Right kidney (tissue), 9 donors: Measurements from ENCODE around the gene LRRTM1.

Source experiments
- DNase-seq: peaks from one replicate; pipeline ENCODE4 v3.0.0-alpha.2; 2016
- long read RNA-seq, 8 donors: transcript quantifications; one replicate each; lab custom pipeline, GENCODE V29; 2026

The LRRTM1 gene
- long read RNA-seq, donor 1, transcript LRRTM1-201 (2 exons, 2,599 nt), result major isoform, 5 of 5 reads
- long read RNA-seq, donor 1, partial matches to known transcripts, result 0 of 5 reads
- long read RNA-seq, donor 1, other reads (novel, unspliced or antisense), result 0 of 5 reads
- long read RNA-seq, donor 2, transcript LRRTM1-201 (2 exons, 2,599 nt), result major isoform, 7 of 8 reads
- long read RNA-seq, donor 2, partial matches to known transcripts, result 0 of 8 reads
- long read RNA-seq, donor 2, other reads (novel, unspliced or antisense), result 0 of 8 reads
- long read RNA-seq, donor 3, partial matches to known transcripts, result 10 of 14 reads
- long read RNA-seq, donor 3, other reads (novel, unspliced or antisense), result 0 of 14 reads
- long read RNA-seq, donor 4, partial matches to known transcripts, result 0 of 2 reads
- long read RNA-seq, donor 4, other reads (novel, unspliced or antisense), result 0 of 2 reads
- long read RNA-seq, donor 5, transcript LRRTM1-201 (2 exons, 2,599 nt), result major isoform, 11 of 11 reads
- long read RNA-seq, donor 5, partial matches to known transcripts, result 0 of 11 reads
- long read RNA-seq, donor 5, other reads (novel, unspliced or antisense), result 0 of 11 reads
- long read RNA-seq, donor 6, transcript LRRTM1-201 (2 exons, 2,599 nt), result major isoform, 10 of 12 reads
- long read RNA-seq, donor 6, partial matches to known transcripts, result 0 of 12 reads
- long read RNA-seq, donor 6, other reads (novel, unspliced or antisense), result 0 of 12 reads
- long read RNA-seq, donor 7, transcript LRRTM1-201 (2 exons, 2,599 nt), result major isoform, 9 of 12 reads
- long read RNA-seq, donor 7, partial matches to known transcripts, result 0 of 12 reads
- long read RNA-seq, donor 7, other reads (novel, unspliced or antisense), result 0 of 12 reads
- long read RNA-seq, donor 8, transcript LRRTM1-201 (2 exons, 2,599 nt), result major isoform, 7 of 7 reads
- long read RNA-seq, donor 8, partial matches to known transcripts, result 0 of 7 reads
- long read RNA-seq, donor 8, other reads (novel, unspliced or antisense), result 0 of 7 reads

DNA sequence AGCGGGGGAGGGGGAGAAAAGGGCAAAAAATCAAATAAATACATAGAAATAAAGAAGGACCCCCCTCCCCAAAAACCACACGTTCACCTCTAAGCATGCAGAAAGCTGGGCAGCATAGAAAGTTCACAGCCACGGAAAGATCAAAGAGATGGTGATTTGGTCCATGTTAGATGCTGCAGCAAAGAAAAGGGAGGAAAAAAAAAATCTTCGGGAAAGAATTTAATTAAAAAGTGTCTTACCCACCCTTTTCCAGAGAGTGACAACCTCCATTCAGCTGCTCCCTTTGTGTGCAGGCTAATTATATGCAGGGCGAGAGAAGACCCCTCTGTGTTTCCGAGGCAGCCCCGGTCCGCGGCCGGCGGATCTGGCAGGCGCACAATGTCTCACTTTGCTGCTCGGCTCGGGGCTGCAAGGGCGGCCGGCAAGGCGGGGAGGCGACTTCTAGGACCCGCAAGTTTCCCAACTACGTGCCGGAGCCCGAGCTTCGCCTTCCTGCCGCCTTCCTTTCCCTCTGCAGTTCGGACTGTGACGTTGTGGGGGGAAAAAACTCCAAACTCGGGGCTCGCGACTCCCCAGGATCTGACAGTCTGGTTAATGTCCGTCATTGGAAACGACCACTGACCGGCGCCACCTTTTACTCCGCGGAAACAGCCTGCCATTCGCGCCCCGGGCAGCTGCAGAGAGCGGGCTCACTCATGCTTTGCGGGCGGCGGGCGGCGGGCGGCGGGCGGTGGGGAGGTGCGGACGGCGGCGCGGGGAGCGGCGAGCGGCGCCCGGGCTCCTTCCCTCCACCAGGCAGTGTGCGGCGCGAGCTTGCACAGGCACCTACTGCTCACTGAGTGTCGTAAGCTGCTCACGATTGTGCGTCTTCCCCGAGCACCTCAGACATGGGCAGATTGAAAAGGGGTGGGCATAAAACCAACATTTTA is at the start of gene LRRTM1:
Gene LRRTM1, minus strand, starts transcription at position 844 of the 929 bp plus-strand sequence. CDS start 933 bp downstream, outside the sequence.
- peak; percentile 85 for DNase-seq

GRCh38 chr2:80351231-80351630 is 46.7 kb upstream of the LRRTM1 start:
- no peak for DNase-seq

GRCh38 chr2:80348953-80349352 is 44.4 kb upstream of the LRRTM1 start:
- DNase-seq, result no peak

DNA sequence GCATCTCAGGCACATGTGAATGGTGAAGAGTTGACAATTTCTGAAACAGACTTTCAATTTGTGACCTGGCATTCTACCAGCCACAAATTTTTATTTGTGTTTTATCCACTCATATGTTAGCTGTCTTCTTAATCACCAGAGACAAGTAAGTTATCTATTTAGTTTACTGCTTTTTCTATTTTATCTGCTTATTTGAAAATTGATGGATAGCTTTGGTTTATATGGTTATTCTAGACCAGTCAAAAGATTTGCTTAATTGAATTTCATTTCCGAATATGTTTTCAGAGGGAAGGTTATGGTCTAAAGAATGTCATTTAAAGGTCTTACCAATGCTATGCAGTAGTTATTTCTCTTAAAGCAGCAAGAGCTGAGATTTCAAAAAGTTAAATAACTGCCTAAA is 43.5 kb upstream of the LRRTM1 start:
- no peak for DNase-seq

- DNase-seq, result no peak
Measured at GRCh38 chr2:80340022-80340421, 35.5 kb upstream of the LRRTM1 start.

- no peak for DNase-seq
Measured at GRCh38 chr2:80338794-80339193, 34.2 kb upstream of the LRRTM1 start.

DNA sequence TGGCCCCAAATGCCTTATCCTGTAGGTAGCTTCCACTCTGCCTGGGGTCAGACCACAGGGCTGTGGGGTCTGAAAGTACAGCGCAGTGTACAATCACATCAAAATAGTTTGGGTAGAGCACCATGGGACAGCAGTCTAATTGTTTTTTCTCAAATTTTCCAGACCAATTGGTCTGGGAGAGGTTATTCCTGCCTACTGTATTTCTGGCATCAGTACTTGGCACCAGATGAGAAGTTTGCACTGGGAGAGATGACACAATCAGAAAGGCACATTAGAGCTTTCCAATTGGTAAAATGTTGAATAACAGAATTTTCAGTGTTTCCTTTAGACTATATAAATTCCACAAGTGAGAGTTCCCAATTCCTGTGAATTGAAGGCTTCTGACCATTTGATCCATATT is 30.9 kb upstream of the LRRTM1 start:
- DNase-seq, result no peak

DNA sequence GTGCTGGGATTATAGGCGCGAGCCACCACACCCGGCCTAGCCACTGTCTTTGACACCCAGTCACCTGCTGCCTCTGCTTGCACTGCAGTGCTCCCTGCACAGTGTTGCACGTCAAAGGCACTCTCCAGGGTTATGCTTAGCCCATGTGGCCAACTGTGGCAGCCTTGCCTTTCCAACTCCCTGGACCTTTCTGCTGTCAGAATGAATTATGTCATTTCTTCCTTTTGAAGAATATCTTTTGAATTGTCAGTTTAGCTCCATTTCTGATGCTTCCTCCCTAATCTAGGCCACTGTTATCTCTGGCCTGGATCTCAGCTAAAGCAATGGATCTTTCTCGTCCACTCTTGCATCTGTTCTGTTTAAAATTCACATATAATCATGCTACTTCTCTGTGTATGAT is 29.3 kb upstream of the LRRTM1 start:
- no peak for DNase-seq

- DNase-seq, result no peak
Measured at GRCh38 chr2:80330527-80331450, 26.2 kb upstream of the LRRTM1 start.

DNA sequence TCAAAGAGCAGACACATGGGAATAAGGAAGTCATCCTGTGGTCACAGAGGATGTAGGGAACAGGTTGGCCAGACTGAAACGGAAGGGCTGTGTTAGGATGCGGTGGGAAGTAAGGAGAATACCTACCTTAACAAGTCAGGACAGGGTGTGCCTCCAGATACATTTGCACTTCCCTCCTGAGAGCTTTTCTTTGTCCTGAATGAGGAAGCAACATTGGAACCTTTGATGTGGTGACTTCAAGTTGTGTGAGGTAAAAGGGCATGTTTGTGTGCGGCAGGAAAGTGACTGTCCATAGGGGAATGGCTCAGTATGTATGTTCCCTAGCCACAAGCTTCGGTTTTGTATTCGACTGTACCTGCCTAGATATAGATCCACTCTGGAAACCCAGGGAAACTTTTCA is 24.9 kb upstream of the LRRTM1 start:
- DNase-seq, result no peak

GRCh38 chr2:80328159-80328571 is 23.6 kb upstream of the LRRTM1 start:
- DNase-seq, result no peak

DNA sequence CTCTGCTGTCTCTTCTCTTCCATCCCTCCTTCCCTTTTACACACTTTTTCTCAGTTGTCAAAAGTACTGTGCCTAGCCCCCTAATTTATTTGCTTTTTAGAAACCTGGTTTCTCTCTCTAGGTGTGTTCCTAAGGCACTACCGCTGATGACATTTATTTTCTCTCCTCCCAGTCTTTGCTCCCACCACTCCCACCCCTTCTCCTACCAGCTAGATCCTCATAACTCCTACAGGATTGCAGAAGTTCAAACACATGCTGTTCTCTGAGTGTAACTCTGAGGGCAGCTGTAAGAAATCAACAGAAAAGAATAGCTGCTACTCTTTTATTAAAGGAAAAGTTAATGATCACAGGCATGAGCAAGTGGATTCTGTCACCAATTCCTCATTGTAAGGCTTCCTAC is 22.3 kb upstream of the LRRTM1 start:
- DNase-seq, result no peak

- peak; percentile 19 for DNase-seq
Measured at GRCh38 chr2:80326214-80326613, 21.7 kb upstream of the LRRTM1 start.

DNA sequence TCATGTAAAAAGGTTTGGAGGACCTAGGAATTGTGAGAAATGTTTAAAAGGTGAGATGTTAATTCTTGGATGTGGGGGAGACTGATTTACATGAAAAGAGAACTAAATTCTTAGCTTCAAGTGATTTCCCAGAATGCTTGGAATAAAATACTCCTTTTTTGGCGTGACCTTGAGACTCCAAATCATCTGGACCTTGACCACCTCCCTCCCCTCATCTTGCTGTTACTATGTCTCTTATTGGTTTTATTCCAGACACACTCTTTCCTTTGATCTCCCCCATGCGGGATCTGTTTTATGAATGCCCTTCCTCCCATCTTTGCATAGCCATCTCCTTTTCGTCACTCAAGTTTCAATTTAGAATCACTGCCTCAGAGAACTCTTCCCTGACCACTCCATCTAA is 20.0 kb upstream of the LRRTM1 start:
- DNase-seq, result no peak

DNA sequence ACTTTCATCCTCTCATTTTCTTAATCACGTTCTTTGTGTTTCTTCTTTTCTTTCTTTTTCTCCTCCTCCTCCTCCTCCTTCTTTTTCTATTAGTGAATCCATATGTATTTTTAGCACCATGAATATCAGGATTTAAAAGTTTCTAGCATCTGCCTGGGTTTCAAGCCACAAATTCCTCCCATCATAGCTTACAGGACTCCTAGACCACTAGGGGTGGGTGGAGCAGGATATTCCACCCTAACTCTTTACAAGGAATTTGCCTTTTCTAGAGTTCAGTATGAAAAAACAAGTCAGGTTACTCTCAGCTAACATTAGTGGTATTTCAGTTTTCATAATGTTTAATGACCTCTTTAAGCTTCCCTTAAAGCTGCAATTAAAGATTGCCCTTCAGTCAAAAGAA is 19.1 kb upstream of the LRRTM1 start:
- no peak for DNase-seq

GRCh38 chr2:80322958-80323357 is 18.4 kb upstream of the LRRTM1 start:
- DNase-seq, result no peak

DNA sequence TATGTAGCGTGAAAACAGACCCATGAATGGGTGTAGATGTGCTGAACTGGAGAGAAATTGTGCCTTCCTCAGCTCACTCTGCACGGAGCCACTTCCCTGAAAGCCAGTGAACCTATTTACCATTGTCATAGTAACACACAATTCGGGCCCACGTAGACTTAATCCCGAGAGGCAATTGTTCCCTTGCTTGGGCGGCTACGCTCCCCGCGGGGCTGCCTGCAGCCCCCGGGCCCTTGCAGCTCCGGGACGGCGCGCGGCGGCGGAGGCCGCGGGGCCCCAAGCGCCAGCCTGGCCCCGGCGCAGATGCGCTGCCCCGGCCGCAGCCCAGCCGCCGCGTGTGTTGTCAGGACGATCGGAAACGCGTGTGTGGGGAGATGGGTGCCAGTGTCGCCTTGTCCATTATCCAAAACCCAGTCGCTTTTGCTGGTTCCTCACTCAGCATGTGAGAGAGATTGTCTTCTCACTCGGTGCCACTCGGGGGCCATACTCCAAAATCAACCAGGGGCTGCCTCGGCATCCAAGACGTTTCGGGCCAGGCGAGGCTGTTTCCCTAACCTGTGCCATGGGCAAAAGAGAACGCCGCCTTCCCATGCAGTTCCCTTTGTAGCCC is 17.9 kb upstream of the LRRTM1 start:
- peak; percentile 63 for DNase-seq

DNA sequence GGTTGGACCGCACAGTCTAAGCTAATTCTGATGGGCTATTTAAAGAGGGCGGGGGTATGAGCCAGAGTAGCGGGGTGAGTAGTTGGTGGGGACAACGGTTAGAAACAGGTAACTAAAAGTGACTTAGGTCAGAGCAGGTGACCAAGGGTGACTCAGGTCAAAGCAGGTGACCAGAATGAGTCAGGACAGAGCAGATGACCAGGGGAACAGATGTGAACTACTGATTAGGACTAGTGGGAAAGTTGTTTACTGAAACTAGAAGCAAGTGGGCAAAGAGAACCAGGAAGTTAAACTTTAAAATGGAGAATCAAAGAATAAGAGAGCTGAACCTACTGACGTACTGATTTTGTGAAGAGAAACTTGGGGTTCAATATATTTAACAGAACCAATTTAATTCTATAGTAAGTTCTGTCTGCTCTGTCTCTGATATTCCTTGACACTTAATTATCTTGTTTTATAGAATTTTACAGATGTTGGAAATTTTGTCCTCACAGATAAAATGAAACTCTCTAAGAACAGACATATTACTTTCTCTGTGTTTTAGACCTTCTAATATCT is 7.8 kb upstream of the LRRTM1 start:
- no peak for DNase-seq

GRCh38 chr2:80311304-80311703 is 6.8 kb upstream of the LRRTM1 start:
- DNase-seq, result no peak
